Measurements from ENCODE around the gene SSC5D.
"Not testable (repeated sequence)": the region's sequence is repeated elsewhere in the genome, so short reads cannot be mapped to it uniquely, and the experiment has no call there.

The SSC5D gene

DNA sequence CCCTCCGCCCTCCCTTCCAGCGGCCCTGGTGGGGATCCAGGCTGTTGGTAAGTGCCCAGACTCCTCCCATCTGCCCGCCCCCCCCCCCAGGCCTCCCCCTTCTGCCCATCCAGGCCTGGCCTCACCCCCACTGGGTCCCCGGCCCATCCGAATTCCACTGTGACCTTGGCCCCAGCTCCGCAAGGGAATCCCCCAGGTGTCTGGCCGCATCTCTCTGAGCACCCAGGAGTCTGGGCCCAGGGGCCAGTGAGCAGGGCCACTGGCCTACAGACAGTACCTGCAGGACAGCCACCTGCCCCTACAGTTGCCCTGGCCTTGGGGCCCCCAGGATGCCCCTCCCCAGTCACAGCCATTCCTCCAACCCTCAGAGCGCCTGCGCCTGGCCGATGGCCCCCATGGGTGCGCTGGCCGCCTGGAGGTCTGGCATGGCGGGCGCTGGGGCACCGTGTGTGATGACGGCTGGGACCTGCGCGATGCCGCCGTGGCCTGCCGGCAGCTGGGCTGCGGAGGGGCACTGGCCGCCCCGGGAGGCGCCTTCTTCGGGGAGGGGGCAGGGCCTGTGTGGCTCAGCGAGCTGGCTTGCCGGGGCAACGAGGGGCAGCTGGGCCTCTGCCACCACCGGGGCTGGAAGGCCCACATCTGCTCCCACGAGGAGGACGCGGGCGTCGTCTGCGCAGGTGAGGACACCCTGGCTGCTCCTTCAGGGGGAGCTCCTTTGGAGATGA, 912 bp downstream of the SSC5D start:
- no peak for DNase-seq

DNA sequence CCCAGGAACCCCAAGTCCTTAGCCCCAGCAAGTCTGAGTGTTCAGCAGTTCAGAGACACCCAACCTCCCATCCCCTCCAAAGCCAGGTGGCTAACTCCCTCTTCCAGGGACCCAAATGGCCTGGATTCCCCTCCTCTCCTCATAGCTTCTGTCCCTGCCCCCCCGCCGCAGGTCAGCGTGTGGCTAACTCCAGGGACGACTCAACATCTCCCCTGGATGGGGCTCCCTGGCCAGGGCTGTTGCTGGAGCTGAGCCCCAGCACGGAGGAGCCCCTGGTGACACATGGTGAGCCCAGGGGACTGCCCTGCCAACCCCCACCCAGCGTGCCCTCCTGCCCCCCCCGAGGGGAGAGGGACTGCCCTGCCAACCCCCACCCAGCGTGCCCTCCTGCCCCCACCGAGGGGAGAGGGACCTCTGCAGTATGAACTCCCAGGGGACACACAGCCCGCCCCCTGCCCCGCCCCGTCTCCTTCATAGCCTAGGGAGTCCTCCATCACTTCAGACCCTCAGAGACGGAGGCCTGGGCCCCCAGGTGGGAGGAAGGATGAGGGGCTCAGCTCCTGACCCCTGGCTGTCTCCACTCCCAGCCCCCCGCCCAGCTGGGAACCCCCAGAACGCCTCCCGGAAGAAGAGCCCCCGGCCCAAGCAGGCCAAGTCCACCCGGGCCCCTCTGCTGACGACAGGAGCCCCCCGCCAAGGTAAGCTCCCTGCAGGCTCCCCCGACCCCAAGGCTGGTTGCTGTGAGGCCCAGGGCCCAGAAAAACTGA, 1.7 kb downstream of the SSC5D start:
- no peak for DNase-seq

DNA sequence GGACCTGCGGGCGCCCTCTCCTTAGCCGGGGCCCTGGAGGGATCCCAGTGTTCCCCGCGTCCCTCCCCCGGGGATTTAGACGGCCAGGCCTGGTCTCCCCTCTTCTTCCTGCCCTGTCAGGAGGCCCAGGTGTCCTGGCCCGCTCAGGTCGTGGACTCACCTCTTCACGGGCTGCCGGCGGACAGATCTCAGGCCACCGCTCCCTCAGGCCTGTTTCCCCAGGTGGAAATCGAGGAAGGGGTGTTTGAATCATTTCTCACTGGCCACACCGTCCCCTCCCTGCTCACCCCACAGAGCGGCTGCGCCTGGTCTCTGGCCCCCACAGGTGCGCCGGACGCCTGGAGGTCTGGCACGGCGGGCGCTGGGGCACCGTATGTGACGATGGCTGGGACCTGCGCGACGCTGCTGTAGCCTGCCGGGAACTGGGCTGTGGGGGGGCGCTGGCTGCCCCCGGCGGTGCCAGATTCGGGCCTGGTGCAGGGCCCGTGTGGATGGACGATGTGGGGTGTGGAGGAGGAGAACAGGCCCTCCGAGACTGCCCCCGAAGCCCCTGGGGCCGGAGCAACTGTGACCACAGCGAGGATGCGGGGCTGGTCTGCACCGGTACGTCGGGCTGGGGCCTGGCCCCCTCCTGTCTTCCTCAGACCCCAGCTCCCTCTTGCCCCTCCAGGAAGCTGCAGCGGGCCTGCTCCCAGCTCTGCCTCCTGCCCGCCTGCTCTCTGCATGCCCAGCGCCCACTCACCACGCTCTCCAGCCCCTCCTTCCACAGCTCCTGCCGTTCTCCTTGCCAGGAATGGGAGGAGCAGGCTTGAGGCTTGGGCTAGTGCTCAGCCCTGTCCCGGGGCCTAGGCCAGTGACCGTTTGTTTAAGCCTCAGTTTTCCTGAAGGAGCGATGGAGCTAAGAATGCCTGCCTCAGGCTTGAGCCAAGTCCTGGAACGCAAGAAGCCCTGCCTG, 2.5 kb downstream of the SSC5D start:
- DNase-seq: no peak

DNA sequence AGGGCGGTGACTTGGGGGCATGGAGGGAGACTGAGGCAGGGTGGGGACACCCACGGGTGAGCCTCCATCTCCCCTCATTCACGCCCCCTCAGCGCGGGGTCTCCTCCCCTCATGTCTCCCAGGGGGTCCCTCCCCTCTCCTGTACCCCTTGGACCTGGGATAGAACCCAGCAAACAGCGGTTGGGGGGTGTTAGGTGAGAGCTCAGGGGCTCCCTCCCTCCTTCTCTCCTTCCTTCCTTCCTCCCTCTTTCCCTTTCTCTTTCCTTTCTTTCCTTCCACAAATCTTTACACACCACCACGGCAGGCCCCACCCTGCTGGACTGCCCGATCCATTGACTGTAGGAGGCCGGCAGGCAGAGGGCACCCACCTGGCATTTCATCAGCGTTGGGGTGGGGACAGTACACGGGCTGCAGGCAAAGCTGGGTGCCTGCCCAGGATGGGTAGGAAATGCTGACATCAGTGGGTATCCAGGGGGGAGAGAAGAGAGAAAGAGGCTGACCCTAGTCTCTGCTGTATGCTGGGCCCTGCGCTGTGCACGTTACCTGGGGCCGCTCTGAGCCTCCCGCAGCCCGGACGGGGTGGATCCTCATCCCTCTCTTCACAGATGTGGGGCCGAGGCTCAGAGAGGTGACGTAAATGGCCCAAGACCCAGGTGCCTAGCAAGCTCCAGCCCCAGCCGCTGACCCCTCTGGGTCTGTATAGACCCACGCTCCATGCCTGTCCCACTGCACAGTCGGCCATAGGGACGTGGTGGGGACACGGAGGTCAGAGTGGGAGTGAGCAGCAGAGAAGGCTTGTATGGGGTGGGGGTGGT, 3.5 kb downstream of the SSC5D start:
- no peak for DNase-seq

DNA sequence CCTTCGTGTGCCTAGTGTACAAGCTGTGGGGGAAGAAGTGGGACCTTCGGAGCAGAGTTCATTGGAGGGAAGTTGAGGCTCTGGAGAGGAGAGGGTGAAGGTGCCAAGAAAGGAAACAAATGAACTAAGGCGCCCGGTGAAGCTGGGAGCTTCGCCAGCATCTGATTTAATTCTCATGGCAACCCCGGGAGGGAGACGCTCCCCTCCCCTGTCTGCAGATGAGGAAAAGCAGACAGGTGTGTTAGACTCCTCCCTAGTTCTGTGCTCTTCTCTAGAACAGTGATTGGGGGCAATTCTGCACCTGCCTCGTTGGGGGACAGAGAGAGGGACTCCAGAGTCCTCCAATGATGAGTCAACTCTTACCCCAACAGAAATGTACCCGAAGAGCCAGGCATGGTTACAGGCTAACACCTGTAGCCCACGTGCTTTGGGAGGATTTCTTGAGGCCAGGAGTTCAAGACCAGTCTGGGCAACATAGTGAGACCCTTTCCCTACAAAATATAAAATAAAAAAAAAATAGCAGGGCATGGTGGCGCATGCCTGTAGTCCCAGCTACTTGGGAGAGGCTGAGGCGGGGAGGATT, 4.2 kb downstream of the SSC5D start:
- no peak for DNase-seq

DNA sequence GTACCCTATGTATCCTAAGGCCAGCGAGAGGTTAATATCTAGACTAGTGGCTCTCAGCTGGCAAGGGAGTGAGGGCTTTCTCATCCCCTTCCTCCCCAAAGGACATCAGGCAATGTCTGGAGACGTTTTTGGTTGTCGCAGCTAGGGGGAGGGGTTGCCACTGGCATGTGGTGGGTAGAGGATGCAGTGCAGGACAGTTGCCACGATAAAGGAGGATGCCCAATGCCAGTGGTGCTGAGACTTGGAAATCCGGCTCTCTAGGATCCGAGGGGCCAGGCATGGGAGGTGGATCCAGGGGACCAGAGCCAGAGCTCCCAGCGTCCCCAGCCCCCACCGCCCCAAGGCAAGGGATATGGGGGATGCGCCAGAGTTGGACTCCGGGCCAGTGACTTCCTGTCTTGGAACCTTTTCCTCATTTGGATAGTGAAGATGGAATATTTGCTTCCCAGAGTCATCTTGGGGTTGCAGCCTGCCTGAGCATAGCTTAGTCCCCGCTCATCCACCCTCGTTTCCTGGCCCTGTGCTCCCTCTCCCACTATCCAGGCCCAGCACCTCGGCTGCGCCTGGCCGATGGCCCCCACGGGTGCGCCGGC, 4.9 kb downstream of the SSC5D start:
- DNase-seq: no peak

DNA sequence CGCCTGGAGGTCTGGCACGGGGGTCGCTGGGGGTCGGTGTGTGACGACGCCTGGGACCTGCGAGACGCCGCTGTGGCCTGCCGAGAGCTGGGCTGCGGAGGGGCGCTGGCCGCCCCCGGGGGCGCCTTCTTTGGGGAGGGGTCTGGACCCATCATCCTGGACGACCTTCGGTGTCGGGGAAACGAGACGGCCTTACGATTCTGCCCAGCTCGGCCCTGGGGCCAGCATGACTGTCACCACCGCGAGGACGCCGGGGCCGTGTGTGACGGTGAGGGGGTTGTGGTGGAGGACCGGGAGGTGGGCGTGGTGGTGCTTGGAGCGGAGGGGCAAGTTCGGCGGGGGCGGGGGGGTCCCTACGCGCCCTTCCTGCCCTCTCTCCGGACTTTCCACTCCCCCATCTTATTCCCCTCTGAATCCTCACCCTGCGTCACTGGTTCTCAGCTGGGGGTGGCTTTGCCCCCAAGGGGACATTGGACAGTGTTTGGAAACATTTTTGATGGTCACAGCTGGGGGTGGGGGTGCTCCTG, 5.5 kb downstream of the SSC5D start:
- DNase-seq: no peak

DNA sequence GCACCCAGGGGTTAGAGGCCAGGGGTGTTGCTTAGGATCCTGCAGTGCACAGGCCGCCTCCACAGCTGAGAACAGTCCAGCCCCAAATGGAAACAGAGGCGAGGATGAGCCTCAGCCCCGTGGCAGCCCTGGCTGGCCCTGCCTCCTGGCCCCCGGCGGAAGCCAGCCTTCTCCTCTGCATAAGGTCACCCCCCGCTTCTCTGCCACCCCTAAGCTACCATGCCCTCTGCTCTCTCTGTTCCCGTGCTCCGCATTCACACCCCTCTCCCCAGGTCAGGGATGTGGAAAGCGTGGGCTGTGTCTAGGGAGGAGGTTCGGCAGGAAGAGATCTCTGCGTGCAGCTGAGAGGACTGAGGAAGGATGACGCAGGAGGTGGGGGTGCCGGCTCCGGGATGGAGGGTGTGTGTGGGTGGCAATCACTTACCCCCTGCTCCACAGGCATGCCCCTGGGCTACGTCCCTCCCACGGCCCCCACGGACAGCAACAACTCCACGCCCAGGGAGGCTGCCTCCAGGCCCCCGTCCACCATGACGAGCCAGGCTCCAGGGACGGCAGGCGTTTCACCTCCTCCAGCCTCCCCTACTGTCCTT, 6.0 kb downstream of the SSC5D start:
- DNase-seq: no peak

DNA sequence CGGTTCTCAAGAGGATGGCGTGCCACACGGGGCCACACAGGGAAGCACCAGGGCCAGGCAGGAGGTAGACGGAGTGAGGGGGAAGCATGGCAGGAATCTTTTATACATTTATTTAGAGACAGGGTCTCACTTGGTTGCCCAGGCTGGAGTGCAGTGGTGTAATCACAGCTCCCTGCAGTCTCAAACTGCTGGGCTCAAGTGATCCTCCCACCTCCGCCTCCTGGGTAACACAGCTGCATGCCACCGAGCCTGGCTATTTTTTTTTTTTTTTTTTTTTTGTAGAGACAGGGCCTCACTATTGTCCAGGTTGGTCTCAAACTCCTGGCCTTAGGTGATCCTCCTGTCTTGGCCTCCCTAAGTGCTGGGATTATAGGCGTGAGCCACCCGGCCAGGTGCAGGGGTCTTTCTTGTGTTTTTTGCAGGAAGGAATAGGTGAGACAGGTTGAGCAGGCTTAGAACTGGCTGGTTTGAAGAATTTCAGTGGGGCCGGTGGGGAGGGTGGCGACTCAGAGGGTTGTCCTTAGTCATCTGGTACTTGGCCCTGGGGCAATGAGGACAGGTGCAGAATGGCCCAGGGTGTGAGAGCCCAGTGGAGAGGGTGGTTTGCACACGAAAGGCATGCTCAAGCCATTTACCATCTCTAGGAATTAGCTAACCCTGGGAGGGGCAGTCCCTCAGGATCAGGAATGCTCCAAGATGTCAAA, 7.6 kb downstream of the SSC5D start:
- no peak for DNase-seq

DNA sequence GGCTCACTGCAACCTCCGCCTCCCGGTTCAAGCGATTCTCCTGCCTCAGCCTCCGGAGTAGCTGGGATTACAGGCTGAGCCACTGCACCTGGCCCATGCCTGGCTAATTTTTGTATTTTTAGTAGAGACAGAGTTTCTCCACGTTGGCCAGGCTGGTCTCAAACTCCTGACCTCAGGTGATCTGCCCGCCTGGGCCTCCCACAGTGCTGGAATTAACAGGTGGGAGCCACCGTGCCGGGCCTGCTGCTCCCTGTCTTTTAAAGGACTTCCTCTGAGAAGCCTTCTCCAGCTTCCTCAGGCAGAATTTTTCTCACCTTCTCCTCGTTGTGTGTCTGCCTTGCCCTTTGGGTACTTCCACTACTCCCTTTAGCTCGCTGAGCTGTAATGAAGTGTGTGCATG, 8.6 kb downstream of the SSC5D start:
- DNase-seq: not testable (repeated sequence)

DNA sequence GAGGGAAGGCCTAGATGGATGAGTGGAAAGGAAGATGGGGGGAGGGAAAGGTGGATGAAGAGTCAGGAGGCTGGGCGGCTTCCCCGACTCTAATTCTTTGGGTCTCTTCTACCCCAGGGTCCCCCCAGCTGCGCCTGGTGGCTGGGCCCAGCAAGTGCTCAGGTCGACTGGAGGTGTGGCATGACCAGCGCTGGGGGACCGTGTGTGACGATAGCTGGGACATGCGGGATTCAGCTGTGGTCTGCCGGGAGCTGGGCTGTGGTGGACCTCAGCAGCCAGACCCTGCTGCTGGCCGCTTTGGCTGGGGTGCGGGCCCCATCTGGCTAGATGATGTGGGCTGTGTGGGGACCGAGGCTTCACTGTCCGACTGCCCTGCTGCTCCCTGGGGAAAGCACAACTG, 9.5 kb downstream of the SSC5D start:
- DNase-seq: no peak

DNA sequence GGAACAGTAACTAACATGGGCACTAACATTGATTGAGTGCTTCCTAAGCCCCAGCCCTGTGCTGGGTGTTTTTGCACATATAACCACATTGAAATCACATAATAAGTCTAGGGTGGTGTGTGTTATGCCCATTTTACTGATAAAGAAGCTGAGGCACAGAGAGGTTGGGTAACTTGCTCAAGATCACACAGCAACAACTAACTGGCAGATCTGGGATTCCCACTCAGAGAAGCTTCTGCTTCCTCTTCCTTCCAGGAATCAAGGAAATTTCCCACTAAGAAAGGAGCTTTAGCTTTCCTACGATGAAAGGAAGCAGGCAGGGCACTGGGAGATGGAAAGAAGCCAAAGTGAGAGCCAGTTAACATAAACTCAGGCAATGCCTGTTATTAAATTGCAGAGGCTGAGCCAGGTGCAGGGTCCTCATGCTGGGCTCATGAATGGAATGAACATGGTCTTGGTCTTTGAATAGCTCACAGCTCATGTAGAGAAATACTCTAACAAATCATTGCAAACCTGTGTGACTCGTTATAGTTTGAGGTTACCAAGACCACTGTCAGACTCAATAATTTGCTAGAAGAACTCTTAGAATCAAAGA, 10.1 kb downstream of the SSC5D start:
- peak; percentile 6 for DNase-seq

DNA sequence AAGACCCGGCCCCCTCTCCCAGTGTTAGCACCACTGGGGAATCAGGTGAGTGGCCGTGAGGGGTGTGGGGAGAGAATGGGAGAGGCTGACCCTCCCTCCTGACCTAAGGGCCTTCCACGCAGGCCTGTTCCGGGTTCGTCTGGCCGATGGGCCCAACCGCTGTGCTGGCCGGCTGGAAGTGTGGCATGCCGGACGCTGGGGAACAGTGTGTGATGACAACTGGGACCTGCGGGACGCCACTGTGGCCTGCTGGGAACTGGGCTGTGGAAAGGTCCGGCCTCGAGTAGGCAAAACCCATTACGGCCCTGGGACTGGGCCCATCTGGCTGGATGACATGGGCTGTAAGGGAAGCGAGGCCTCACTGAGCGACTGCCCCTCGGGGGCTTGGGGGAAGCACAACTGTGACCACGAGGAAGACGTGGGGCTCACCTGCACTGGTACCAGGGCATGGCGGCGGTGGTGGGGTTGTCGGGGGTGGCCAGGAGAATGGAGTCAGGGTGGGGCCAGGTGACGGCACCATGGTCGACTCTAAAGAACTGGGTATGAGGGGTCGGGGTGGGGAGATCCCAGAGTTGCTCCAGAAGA, 12.2 kb downstream of the SSC5D start:
- no peak for DNase-seq

DNA sequence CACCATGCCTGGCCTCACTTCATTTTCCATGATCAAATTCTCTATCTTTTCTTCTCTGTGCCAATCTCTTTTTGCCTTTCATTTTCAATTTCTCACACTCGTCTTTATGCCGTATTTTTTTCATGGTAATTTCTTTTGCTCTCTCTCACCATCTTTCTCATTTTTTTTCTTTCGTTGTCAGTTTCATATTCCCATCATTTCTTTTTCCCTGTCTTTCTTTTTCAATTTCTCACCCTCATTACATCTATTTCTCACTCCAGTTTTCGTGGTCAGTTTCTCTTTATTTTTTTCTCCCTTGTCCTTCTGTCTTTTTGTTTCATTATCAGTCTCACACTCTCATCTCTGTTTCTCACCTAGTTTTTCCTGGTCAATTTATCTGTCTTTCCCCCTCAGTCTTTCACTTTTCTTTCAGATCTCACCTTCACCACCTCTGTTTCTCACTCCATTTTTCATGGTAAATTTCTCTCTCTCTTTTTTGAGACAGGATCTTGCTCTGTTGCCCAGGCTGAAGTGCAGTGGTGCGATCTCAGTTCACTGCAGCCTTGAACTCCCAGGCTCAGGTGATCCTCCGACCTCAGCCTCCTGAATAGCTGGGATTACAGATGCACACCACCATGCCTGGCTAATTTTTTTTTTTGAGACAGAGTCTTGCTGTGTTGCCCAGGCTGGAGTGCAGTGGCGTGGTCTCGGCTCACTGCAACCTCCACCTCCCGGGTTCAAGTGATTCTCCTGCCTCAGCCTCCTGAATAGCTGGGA, 14.1 kb downstream of the SSC5D start:
- DNase-seq: no peak

DNA sequence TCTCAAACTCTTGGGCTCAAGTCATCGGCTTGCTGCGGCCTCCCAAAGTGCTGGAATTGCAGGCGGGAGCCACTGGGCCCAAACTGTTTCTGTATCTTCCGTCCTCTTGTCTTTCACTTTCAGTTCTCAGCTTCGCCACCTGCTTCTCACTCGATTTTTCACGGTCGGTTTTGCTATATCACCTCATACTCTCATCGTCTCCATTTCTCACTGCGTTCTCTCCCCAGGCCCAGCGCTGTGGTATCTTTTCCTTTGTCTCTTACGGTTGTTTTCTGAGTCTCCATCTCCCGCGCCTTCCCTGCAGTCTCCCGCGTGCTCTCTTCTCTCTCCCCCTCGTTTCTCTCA, 14.9 kb downstream of the SSC5D start:
- no peak for DNase-seq

DNA sequence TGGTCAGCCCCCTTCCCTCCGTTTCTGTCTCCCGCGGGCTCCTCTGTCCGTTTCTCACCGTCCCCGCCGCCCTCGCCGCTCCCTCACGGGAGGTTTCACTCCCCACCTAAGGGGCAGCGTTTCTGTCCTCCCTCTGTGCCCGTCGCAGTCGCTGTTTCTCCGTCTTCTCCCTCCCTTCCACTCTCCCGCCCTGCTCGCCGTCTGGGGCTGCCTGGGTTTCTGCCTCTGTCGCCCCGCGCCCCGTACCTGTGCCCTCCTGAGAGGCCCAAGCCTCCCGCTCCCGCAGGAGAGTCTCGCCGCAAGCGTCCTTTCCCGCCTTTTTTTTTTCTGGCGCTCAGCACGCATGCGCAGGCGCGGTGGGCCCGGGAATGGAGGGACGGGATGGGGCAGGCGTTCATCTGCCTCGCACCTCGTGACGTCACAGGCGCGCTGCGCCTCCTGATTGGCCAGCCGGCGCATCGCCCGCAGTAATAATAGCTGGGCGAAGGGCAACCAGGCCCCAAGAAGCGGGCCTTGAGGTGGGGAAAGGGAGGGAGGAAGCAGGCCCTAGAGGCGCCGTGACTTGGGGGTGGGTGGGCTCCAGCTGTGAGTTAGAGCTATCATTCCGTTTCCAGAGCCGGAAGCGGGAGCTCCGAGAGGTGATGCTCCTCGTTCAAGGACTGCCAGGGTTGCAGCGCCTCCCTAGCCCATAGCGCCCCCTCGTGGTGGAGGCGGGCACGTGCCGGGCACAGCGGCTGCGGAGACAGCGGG, 15.4 kb downstream of the SSC5D start:
- DNase-seq: peak; percentile 92

DNA sequence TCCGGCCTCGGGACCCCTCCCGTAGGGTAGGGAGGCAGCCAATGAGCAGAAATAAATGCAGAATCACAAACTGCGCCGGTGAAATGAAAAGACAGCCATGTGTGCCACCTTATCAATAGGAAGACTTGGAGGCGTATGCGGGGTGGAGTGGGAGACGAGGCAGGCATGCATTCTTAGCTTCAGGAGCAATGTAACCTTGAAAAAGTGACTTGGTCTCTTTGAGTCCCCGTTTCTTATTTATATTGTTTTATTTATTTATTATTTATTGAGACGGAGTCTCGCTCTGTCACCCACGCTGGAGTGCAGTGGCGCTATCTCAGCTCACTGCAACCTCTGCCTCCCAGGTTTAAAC, 16.0 kb downstream of the SSC5D start:
- DNase-seq: no peak

DNA sequence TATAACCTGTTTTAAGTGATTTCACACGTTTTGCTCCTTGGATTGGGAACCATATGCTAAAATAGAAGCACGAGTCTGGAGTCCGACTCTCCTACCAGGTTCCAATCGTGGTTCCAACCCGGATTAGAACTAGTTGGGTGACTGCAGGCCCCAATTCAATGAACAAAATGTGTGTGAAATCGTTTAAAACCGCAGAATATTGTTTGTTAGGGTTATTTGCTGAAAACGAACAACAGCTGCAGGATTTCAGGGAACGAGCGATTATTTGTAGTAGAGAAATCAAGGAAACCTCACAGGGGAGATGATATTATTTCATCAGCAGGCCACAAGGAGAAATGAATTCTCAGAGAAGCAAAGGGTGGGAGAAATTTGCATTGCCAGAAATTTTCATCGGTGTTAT, 16.7 kb downstream of the SSC5D start:
- DNase-seq: no peak
